Liver (tissue), 9 donors: ENCODE results near the gene ADAMTS4. TPM values are rescaled to one million over a fixed set of nuclear protein-coding genes. Genes with fewer than 3 reads are reported as not detected.

ENCODE experiments used
- DNase-seq: peaks from one replicate; pipeline ENCODE4 v3.0.0-alpha.2; 2017; ENCODE audit warnings: low spot score
- H3K27ac ChIP-seq, 2 donors: one replicate each; pipeline ENCODE4 v1.7.0; 2013; ENCODE audit warnings: inconsistent platforms in 2 of 2, low read length in 2 of 2, control low read depth in 1 of 2, low read depth in 1 of 2, mild to moderate bottlenecking in 1 of 2
- H3K27me3 ChIP-seq, 4 donors: one replicate each; pipeline versions ENCODE4 v1.6.1 to v1.7.0; 2013; ENCODE audit warnings: low read length in 3 of 4, inconsistent platforms in 1 of 4, mild to moderate bottlenecking in 1 of 4, moderate library complexity in 1 of 4; ENCODE audit not compliant: control insufficient read depth in 4 of 4, insufficient read depth in 4 of 4
- H3K36me3 ChIP-seq, 4 donors: one replicate each; pipeline versions ENCODE4 v1.6.1 to v1.7.0; 2013; ENCODE audit warnings: low read length in 3 of 4, mild to moderate bottlenecking in 3 of 4, low read depth in 1 of 4, moderate library complexity in 1 of 4; ENCODE audit not compliant: control insufficient read depth in 4 of 4, insufficient read depth in 3 of 4
- H3K4me1 ChIP-seq, 4 donors: one replicate each; pipeline versions ENCODE4 v1.6.1 to v1.7.0; 2013; ENCODE audit warnings: low read length in 3 of 4, mild to moderate bottlenecking in 3 of 4, moderate library complexity in 1 of 4; ENCODE audit not compliant: control insufficient read depth in 4 of 4, insufficient read depth in 4 of 4
- H3K4me3 ChIP-seq, 3 donors: one replicate each; pipeline versions ENCODE4 v1.6.1 to v1.7.0; 2013; ENCODE audit warnings: low read length in 3 of 3, control low read depth in 1 of 3, low read depth in 1 of 3, mild to moderate bottlenecking in 1 of 3
- H3K9ac ChIP-seq, 2 donors: one replicate each; pipeline ENCODE4 v1.7.0; 2013; ENCODE audit warnings: low read length in 2 of 2, mild to moderate bottlenecking in 2 of 2, moderate library complexity in 2 of 2, control low read depth in 1 of 2, low read depth in 1 of 2
- H3K9me3 ChIP-seq, 4 donors: one replicate each; pipeline versions ENCODE4 v1.6.1 to v1.7.0; 2013; ENCODE audit warnings: low read length in 3 of 4; ENCODE audit not compliant: control insufficient read depth in 4 of 4
- CTCF ChIP-seq: fragments of 150-350 bp; IDR thresholded peaks from 2 replicates; pipeline ENCODE4 v1.5.1; 2017; ENCODE audit warnings: improper control_type of control experiment, low read depth, low read length; ENCODE audit not compliant: missing input control
- EGR1 ChIP-seq, 2 donors: IDR thresholded peaks; 2 replicates each; pipeline ENCODE4 v1.6.1; 2016 to 2018; ENCODE audit warnings: antibody characterized with exemption in 2 of 2, low read depth in 2 of 2
- FOXA1 ChIP-seq: IDR thresholded peaks from 2 replicates; pipeline ENCODE4 v1.6.1; 2016; ENCODE audit warnings: antibody characterized with exemption
- GABPA ChIP-seq, 2 donors: IDR thresholded peaks in 1 of 2; conservative IDR thresholded peaks in 1 of 2; 2 replicates each; pipeline ENCODE4 v1.6.1; 2016; ENCODE audit warnings: antibody characterized with exemption in 2 of 2, mild to moderate bottlenecking in 1 of 2, moderate library complexity in 1 of 2
- HNF4A ChIP-seq, 2 donors: conservative IDR thresholded peaks; 2 replicates each; pipeline ENCODE4 v1.6.1; 2016; ENCODE audit warnings: antibody characterized with exemption in 2 of 2, mild to moderate bottlenecking in 2 of 2
- HNF4G ChIP-seq: IDR thresholded peaks from 2 replicates; pipeline ENCODE4 v1.6.1; 2016; ENCODE audit warnings: antibody characterized with exemption
- JUND ChIP-seq, 2 donors: IDR thresholded peaks; 2 replicates each; pipeline ENCODE4 v1.6.1; 2016; ENCODE audit warnings: antibody characterized with exemption in 2 of 2
- NR2F2 ChIP-seq: IDR thresholded peaks from 2 replicates; pipeline ENCODE4 v1.6.1; 2016; ENCODE audit warnings: antibody characterized with exemption
- RAD21 ChIP-seq, 2 donors: IDR thresholded peaks; 2 replicates each; pipeline ENCODE4 v1.6.1; 2016; ENCODE audit warnings: antibody characterized with exemption in 2 of 2, mild to moderate bottlenecking in 2 of 2
- RXRA ChIP-seq, 2 donors: IDR thresholded peaks; 2 replicates each; pipeline ENCODE4 v1.6.1; 2017 to 2018; ENCODE audit warnings: antibody characterized with exemption in 2 of 2, mild to moderate bottlenecking in 1 of 2
- SP1 ChIP-seq: IDR thresholded peaks from 2 replicates; pipeline ENCODE4 v1.6.1; 2018; ENCODE audit warnings: antibody characterized with exemption, mild to moderate bottlenecking
- TAF1 ChIP-seq: conservative IDR thresholded peaks from 2 replicates; pipeline ENCODE4 v1.6.1; 2016; ENCODE audit warnings: antibody characterized with exemption, mild to moderate bottlenecking
- YY1 ChIP-seq: IDR thresholded peaks from 2 replicates; pipeline ENCODE4 v1.6.1; 2016; ENCODE audit warnings: antibody characterized with exemption, mild to moderate bottlenecking
- WGBS: extraction: QIAGEN DNeasy Blood & Tissue Kit; methylation state at CpG from one replicate; pipeline ENCODE4 v1.1.7; 2013; 5-methylcytosine and 5-hydroxymethylcytosine counted together
- polyA plus RNA-seq, 2 donors: library from polyadenylated mRNA; stranded (reverse) in 1 of 2; unstranded in 1 of 2; fragments of 200-250 nt in 1 of 2; fragments of >200 nt in 1 of 2; fragmentation: Nextera tagmentation in 1 of 2; extraction: Ambion mirVana in 1 of 2; gene quantifications; one replicate each; pipeline versions ENCODE4 v1.2.1 to v1.2.3, GENCODE V29; 2013 to 2015
- total RNA-seq, 2 donors: library from RNA; depleted of rRNA; stranded (reverse); fragments of >200 nt; gene quantifications; one replicate each; pipeline ENCODE4 v1.2.3, GENCODE V29; 2014
- TF ChIP-seq, protein P1 (sequence below): IDR thresholded peaks from 2 replicates; pipeline ENCODE4 v1.6.1; 2016; ENCODE audit warnings: antibody characterized with exemption
- TF ChIP-seq, protein P2 (sequence below): IDR thresholded peaks from 2 replicates; pipeline ENCODE4 v1.6.1; 2016; ENCODE audit warnings: antibody characterized with exemption, mild to moderate bottlenecking
- TF ChIP-seq, protein P3 (sequence below): IDR thresholded peaks from 2 replicates; pipeline ENCODE4 v1.6.1; 2016; ENCODE audit warnings: antibody characterized with exemption
- TF ChIP-seq, protein P4 (sequence below): IDR thresholded peaks from 2 replicates; pipeline ENCODE4 v1.6.1; 2016; ENCODE audit warnings: antibody characterized with exemption
- donor health status: healthy.
- donor health status: healthy.
- donor health status: healthy.
- donor health status: healthy.
- donor health status: healthy.

ADAMTS4 gene
- 1 to 10 TPM in 1 of 2 donors, under 1 TPM in 1; 0.28 to 2.2 TPM for total RNA-seq
- under 1 TPM; 0.21 to 0.48 TPM for polyA plus RNA-seq

DNA sequence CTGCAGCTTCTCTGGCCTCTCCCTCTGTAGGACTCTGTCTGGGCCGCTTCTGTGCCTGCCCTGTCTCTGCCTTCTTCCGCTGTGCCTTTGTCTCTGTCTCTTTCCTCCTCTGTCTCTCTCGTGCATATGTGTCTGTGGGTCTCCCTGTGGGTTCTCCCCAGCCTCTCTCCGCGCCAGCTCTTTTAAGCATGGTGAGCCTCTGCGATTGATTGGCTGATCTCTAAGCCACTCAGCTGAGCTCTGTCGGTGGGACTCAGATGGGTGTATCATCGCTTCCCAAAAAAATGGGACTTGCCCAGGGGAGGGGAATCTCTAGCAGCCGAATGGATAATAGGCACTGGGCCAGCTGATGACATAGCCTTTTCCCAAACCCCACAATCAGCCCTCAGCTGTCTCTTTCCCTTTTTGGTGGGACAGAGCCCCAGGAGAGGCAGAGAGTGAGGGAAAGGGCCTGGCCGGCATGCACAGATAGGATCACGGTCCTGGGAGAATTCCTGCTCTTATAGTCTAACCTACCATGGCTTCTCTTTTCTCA is at the start of gene ADAMTS4:
Gene ADAMTS4 (minus strand): TSS at position 158 of the 535 bp plus-strand sequence. CDS start 427 bp downstream, outside the sequence.
- Histone ChIP-seq H3K9me3 (no peaks in the 10 kb centered on the region), H3K4me1 (peaks cover 8 to 30% (median 22%) of the 10 kb centered on the region in 4 donors), H3K9ac (peak within 1 kb of the TSS in 1 of 2 donors; percentile 0), H3K27ac (peak within 1 kb of the TSS; percentile 83 to 95), H3K36me3 (peaks cover 0 to 3% (median 0%) of the 10 kb centered on the region in 4 donors), H3K4me3 (peak within 1 kb of the TSS; percentile 2 to 29 (median 21)), H3K27me3 (no peaks in the 10 kb centered on the region)
- 79% methylated on average over 11 of the region's 11 CpGs for WGBS
- no peak for DNase-seq
- TF ChIP-seq, protein P1, sequence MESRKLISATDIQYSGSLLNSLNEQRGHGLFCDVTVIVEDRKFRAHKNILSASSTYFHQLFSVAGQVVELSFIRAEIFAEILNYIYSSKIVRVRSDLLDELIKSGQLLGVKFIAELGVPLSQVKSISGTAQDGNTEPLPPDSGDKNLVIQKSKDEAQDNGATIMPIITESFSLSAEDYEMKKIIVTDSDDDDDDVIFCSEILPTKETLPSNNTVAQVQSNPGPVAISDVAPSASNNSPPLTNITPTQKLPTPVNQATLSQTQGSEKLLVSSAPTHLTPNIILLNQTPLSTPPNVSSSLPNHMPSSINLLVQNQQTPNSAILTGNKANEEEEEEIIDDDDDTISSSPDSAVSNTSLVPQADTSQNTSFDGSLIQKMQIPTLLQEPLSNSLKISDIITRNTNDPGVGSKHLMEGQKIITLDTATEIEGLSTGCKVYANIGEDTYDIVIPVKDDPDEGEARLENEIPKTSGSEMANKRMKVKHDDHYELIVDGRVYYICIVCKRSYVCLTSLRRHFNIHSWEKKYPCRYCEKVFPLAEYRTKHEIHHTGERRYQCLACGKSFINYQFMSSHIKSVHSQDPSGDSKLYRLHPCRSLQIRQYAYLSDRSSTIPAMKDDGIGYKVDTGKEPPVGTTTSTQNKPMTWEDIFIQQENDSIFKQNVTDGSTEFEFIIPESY, result no peak
- no peak for TF ChIP-seq SP1
- TF ChIP-seq, protein P2, sequence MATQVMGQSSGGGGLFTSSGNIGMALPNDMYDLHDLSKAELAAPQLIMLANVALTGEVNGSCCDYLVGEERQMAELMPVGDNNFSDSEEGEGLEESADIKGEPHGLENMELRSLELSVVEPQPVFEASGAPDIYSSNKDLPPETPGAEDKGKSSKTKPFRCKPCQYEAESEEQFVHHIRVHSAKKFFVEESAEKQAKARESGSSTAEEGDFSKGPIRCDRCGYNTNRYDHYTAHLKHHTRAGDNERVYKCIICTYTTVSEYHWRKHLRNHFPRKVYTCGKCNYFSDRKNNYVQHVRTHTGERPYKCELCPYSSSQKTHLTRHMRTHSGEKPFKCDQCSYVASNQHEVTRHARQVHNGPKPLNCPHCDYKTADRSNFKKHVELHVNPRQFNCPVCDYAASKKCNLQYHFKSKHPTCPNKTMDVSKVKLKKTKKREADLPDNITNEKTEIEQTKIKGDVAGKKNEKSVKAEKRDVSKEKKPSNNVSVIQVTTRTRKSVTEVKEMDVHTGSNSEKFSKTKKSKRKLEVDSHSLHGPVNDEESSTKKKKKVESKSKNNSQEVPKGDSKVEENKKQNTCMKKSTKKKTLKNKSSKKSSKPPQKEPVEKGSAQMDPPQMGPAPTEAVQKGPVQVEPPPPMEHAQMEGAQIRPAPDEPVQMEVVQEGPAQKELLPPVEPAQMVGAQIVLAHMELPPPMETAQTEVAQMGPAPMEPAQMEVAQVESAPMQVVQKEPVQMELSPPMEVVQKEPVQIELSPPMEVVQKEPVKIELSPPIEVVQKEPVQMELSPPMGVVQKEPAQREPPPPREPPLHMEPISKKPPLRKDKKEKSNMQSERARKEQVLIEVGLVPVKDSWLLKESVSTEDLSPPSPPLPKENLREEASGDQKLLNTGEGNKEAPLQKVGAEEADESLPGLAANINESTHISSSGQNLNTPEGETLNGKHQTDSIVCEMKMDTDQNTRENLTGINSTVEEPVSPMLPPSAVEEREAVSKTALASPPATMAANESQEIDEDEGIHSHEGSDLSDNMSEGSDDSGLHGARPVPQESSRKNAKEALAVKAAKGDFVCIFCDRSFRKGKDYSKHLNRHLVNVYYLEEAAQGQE, result no peak
- no peak for TF ChIP-seq FOXA1
- TF ChIP-seq GABPA (IDR thresholded peaks at IDR 0.05 in 1 of 2, conservative IDR thresholded peaks at IDR 0.05 in 1 of 2), result no peak
- no peak for TF ChIP-seq NR2F2
- no peak for TF ChIP-seq TAF1
- TF ChIP-seq YY1, result no peak
- TF ChIP-seq HNF4G, result no peak
- TF ChIP-seq RXRA (IDR thresholded peaks at IDR 0.05), result no peak
- TF ChIP-seq HNF4A (conservative IDR thresholded peaks at IDR 0.05), result no peak
- no peak for TF ChIP-seq EGR1 (IDR thresholded peaks at IDR 0.05; ENCODE audit: low read depth in 2 of 2)

GRCh38 chr1:161244888-161245287 is 46.0 kb upstream of the ADAMTS4 start:
- DNase-seq, result no peak
- Histone ChIP-seq H3K4me1 (peaks cover 0 to 10% (median 1%) of the 10 kb centered on the region in 4 donors), H3K9me3 (no peaks in the 10 kb centered on the region), H3K9ac (peak overlapping the region in 1 of 2 donors; percentile 39), H3K4me3 (no peak overlapping the region), H3K36me3 (no peaks in the 10 kb centered on the region), H3K27me3 (no peaks in the 10 kb centered on the region), H3K27ac (peak overlapping the region; percentile 80 to 90)
- 41% methylated on average over 4 of the region's 4 CpGs for WGBS
- TF ChIP-seq JUND (IDR thresholded peaks at IDR 0.05), result peak; percentile 76 to 80
- TF ChIP-seq, protein P3, sequence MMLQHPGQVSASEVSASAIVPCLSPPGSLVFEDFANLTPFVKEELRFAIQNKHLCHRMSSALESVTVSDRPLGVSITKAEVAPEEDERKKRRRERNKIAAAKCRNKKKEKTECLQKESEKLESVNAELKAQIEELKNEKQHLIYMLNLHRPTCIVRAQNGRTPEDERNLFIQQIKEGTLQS, result peak; percentile 33
- peak; percentile 86 for TF ChIP-seq YY1
- no peak for TF ChIP-seq HNF4G
- TF ChIP-seq, protein P2, result peak; percentile 67
- peak in 1 of 2 donors; percentile 42 for TF ChIP-seq GABPA (IDR thresholded peaks at IDR 0.05 in 1 of 2, conservative IDR thresholded peaks at IDR 0.05 in 1 of 2)
- no peak for TF ChIP-seq CTCF
- peak; percentile 92 for TF ChIP-seq SP1
- peak; percentile 78 to 84 for TF ChIP-seq RXRA (IDR thresholded peaks at IDR 0.05)
- TF ChIP-seq, protein P1, result peak; percentile 18
- TF ChIP-seq, protein P4, sequence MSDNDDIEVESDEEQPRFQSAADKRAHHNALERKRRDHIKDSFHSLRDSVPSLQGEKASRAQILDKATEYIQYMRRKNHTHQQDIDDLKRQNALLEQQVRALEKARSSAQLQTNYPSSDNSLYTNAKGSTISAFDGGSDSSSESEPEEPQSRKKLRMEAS, result no peak
- peak in 1 of 2 donors; percentile 21 for TF ChIP-seq RAD21 (IDR thresholded peaks at IDR 0.05)
- peak; percentile 67 to 77 for TF ChIP-seq HNF4A (conservative IDR thresholded peaks at IDR 0.05)
